Activated naive CD8-positive, alpha-beta T cell treated with anti-CD3 and anti-CD28 coated beads, Interleukin-2, amount 50 U/mL, for 24 hours (primary cell): ENCODE results near the gene ATP5IF1.

Experiments
- ATAC-seq: fragments of 150-1000 bp; cut with Tn5 transposase; one replicate; pipeline ENCODE4 v1.10.0; 2021
- DNase-seq: peaks from one replicate; pipeline ENCODE4 v3.0.0; 2021
- H3K27ac Mint-ChIP-seq: one replicate; pipeline ENCODE4 v1.8.0; 2021; ENCODE audit warnings: mild to moderate bottlenecking, mixed read lengths
- H3K27me3 Mint-ChIP-seq: one replicate; pipeline ENCODE4 v1.8.0; 2021; ENCODE audit warnings: mixed read lengths
- H3K36me3 Mint-ChIP-seq: one replicate; pipeline ENCODE4 v1.8.0; 2021; ENCODE audit warnings: low read depth, mixed read lengths
- H3K4me1 Mint-ChIP-seq: one replicate; pipeline ENCODE4 v1.8.0; 2021; ENCODE audit warnings: mixed read lengths
- H3K4me3 Mint-ChIP-seq: one replicate; pipeline ENCODE4 v1.8.0; 2021; ENCODE audit warnings: mild to moderate bottlenecking, moderate library complexity, mixed read lengths
- H3K9me3 Mint-ChIP-seq: one replicate; pipeline ENCODE4 v1.8.0; 2021; ENCODE audit warnings: mixed read lengths

ATP5IF1 gene

GRCh38 chr1:28269529-28269928 lies 33.6 kb downstream of the ATP5IF1 start:
- no peak overlapping the region for H3K4me3 Mint-ChIP-seq
- no peaks in the 10 kb centered on the region for H3K9me3 Mint-ChIP-seq
- H3K4me1 Mint-ChIP-seq, result no peaks in the 10 kb centered on the region
- H3K36me3 Mint-ChIP-seq, result peaks cover 10% of the 10 kb centered on the region
- DNase-seq (no peak), ATAC-seq (no peak)
- no peaks in the 10 kb centered on the region for H3K27me3 Mint-ChIP-seq
- H3K27ac Mint-ChIP-seq, result no peak overlapping the region

GRCh38 chr1:28272215-28272852 lies 36.4 kb downstream of the ATP5IF1 start:
- H3K9me3 Mint-ChIP-seq, result no peaks in the 10 kb centered on the region
- no peaks in the 10 kb centered on the region for H3K4me1 Mint-ChIP-seq
- peaks cover 15% of the 10 kb centered on the region for H3K36me3 Mint-ChIP-seq
- H3K4me3 Mint-ChIP-seq, result no peak overlapping the region
- no peak for DNase-seq
- no peak overlapping the region for H3K27ac Mint-ChIP-seq
- ATAC-seq, result no peak
- H3K27me3 Mint-ChIP-seq, result no peaks in the 10 kb centered on the region

GRCh38 chr1:28273216-28273860 lies 37.4 kb downstream of the ATP5IF1 start:
- Mint-ChIP-seq H3K4me3 (no peak overlapping the region), H3K27ac (no peak overlapping the region), H3K9me3 (no peaks in the 10 kb centered on the region), H3K36me3 (peaks cover 19% of the 10 kb centered on the region), H3K27me3 (no peaks in the 10 kb centered on the region), H3K4me1 (no peaks in the 10 kb centered on the region)
- ATAC-seq, result no peak
- DNase-seq, result no peak

- no peaks in the 10 kb centered on the region for H3K27me3 Mint-ChIP-seq
- no peaks in the 10 kb centered on the region for H3K9me3 Mint-ChIP-seq
- no peak overlapping the region for H3K27ac Mint-ChIP-seq
- no peaks in the 10 kb centered on the region for H3K4me1 Mint-ChIP-seq
- ATAC-seq (no peak), DNase-seq (no peak)
- peaks cover 23% of the 10 kb centered on the region for H3K36me3 Mint-ChIP-seq
- no peak overlapping the region for H3K4me3 Mint-ChIP-seq
Measured at GRCh38 chr1:28278763-28279162, 42.8 kb downstream of the ATP5IF1 start.

GRCh38 chr1:28279721-28280120 lies 43.8 kb downstream of the ATP5IF1 start:
- H3K27me3 Mint-ChIP-seq, result no peaks in the 10 kb centered on the region
- no peak overlapping the region for H3K27ac Mint-ChIP-seq
- no peaks in the 10 kb centered on the region for H3K4me1 Mint-ChIP-seq
- H3K36me3 Mint-ChIP-seq, result peaks cover 21% of the 10 kb centered on the region
- H3K4me3 Mint-ChIP-seq, result no peak overlapping the region
- no peaks in the 10 kb centered on the region for H3K9me3 Mint-ChIP-seq
- ATAC-seq, result no peak
- DNase-seq, result no peak

GRCh38 chr1:28280501-28280900 lies 44.6 kb downstream of the ATP5IF1 start:
- H3K36me3 Mint-ChIP-seq, result peaks cover 16% of the 10 kb centered on the region

GRCh38 chr1:28280977-28281381 lies 45.1 kb downstream of the ATP5IF1 start:
- Mint-ChIP-seq H3K36me3 (peaks cover 16% of the 10 kb centered on the region), H3K4me3 (no peak overlapping the region)
- no peak for ATAC-seq

More at GRCh38 chr1:28280501-28280900, 44.6 kb downstream of the ATP5IF1 start:
- no peaks in the 10 kb centered on the region for H3K9me3 Mint-ChIP-seq
- H3K4me1 Mint-ChIP-seq, result no peaks in the 10 kb centered on the region
- no peak overlapping the region for H3K4me3 Mint-ChIP-seq
- no peak for DNase-seq
- H3K27ac Mint-ChIP-seq, result peak overlapping the region; percentile 18
- no peaks in the 10 kb centered on the region for H3K27me3 Mint-ChIP-seq
- ATAC-seq, result no peak

GRCh38 chr1:28281608-28282425 lies 45.9 kb downstream of the ATP5IF1 start:
- ATAC-seq (no peak), DNase-seq (no peak)
- Mint-ChIP-seq H3K27ac (no peak overlapping the region), H3K9me3 (no peaks in the 10 kb centered on the region), H3K36me3 (peaks cover 16% of the 10 kb centered on the region), H3K4me1 (no peaks in the 10 kb centered on the region), H3K4me3 (no peak overlapping the region), H3K27me3 (no peaks in the 10 kb centered on the region)

More at GRCh38 chr1:28280977-28281381, 45.1 kb downstream of the ATP5IF1 start:
- H3K27me3 Mint-ChIP-seq, result no peaks in the 10 kb centered on the region
- H3K9me3 Mint-ChIP-seq, result no peaks in the 10 kb centered on the region
- no peak overlapping the region for H3K27ac Mint-ChIP-seq
- H3K4me1 Mint-ChIP-seq, result no peaks in the 10 kb centered on the region
- no peak for DNase-seq

GRCh38 chr1:28282426-28283407 lies 46.8 kb downstream of the ATP5IF1 start:
- no peaks in the 10 kb centered on the region for H3K27me3 Mint-ChIP-seq
- no peak overlapping the region for H3K4me3 Mint-ChIP-seq
- H3K36me3 Mint-ChIP-seq, result peaks cover 12% of the 10 kb centered on the region
- H3K4me1 Mint-ChIP-seq, result no peaks in the 10 kb centered on the region
- no peaks in the 10 kb centered on the region for H3K9me3 Mint-ChIP-seq
- DNase-seq, result no peak
- no peak overlapping the region for H3K27ac Mint-ChIP-seq
- no peak for ATAC-seq

GRCh38 chr1:28286111-28286510 lies 50.2 kb downstream of the ATP5IF1 start:
- Mint-ChIP-seq H3K27me3 (no peaks in the 10 kb centered on the region), H3K36me3 (peaks cover 4% of the 10 kb centered on the region), H3K27ac (no peak overlapping the region), H3K9me3 (no peaks in the 10 kb centered on the region), H3K4me1 (no peaks in the 10 kb centered on the region), H3K4me3 (no peak overlapping the region)
- DNase-seq, result no peak
- ATAC-seq, result no peak
